Choroid plexus epithelial cell (primary cell): Measurements from ENCODE around the gene MATN1.
A peak's percentile ranks its signal among the peaks of the same experiment; 100 is the strongest.

Source experiments
- DNase-seq: peaks from one replicate; pipeline ENCODE4 v3.0.0-alpha.2; 2010; ENCODE audit warnings: low read depth
- H3K4me3 ChIP-seq: 2 replicates; pipeline ENCODE4 v1.5.1; 2011; ENCODE audit warnings: low read depth, mild to moderate bottlenecking, control low read depth, low read length, moderate library complexity
- TF ChIP-seq, protein P1 (sequence below): conservative IDR thresholded peaks from 2 replicates; pipeline ENCODE4 v1.5.1; 2011; ENCODE audit warnings: low read depth, mild to moderate bottlenecking, control low read depth, inconsistent platforms, low read length, moderate library complexity

The MATN1 gene

DNA sequence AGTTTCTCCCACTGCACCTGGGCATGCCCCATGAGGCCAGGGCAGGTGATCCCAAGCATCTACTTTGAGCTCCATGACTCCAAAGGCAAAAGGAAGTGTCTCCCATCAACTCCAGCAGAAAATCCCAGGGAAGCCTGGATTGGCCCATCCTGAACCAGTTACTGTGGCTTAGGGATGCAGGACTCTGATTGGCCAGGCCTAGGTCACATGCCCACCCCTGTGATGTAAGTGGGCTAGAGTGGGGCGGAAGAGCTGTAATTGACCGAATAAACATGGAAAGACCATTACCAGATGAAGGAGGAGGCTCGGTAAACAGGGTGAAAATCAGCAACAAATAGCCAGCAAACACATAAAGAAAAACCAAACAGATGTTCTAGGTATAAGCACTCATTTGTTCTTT lies 45.2 kb downstream of the MATN1 start:
- H3K4me3 ChIP-seq = no peak overlapping the region
- no peak for DNase-seq
- TF ChIP-seq, protein P1, sequence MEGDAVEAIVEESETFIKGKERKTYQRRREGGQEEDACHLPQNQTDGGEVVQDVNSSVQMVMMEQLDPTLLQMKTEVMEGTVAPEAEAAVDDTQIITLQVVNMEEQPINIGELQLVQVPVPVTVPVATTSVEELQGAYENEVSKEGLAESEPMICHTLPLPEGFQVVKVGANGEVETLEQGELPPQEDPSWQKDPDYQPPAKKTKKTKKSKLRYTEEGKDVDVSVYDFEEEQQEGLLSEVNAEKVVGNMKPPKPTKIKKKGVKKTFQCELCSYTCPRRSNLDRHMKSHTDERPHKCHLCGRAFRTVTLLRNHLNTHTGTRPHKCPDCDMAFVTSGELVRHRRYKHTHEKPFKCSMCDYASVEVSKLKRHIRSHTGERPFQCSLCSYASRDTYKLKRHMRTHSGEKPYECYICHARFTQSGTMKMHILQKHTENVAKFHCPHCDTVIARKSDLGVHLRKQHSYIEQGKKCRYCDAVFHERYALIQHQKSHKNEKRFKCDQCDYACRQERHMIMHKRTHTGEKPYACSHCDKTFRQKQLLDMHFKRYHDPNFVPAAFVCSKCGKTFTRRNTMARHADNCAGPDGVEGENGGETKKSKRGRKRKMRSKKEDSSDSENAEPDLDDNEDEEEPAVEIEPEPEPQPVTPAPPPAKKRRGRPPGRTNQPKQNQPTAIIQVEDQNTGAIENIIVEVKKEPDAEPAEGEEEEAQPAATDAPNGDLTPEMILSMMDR = no peak

DNA sequence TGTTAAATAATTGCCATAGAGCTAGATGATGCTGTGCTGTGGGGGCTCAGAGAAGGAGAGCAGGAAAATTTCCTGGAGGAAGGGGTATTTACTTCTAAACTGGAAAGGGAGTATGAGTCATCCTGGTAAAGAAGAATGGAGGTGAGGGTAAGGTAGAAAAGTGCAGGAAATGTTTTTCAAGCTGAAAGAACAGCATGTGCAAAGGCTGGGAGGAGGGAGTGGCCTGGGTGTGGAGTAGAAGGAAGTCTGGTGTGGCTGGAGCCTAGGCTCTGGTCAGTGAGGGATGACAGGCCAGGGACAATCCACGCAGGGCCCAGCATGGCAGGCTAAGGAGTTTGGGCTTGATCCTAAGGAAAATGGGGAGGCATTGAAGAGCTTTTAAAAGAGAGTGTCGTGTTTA lies 45.9 kb downstream of the MATN1 start:
- H3K4me3 ChIP-seq = no peak overlapping the region
- TF ChIP-seq, protein P1 = no peak
- no peak for DNase-seq

DNA sequence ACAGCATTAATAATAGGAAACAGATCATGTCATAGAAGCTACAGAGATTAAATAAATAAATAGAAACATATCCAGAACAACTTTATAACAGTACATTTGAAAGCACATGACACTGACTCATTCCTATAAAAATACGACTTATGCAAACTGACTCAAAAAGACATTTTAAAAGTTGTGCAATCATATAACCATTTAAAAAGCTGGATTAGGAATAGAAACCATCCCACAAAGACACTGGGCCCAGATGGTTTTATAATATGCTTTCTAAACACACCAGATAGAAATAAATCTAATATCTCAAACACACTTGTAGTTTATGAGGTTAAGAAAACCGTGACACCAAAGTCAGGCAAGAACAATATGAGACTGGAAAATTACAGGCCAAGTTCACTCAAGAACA lies 47.6 kb downstream of the MATN1 start:
- peak; percentile 66 for DNase-seq
- H3K4me3 ChIP-seq = no peak overlapping the region
- TF ChIP-seq, protein P1 = no peak

DNA sequence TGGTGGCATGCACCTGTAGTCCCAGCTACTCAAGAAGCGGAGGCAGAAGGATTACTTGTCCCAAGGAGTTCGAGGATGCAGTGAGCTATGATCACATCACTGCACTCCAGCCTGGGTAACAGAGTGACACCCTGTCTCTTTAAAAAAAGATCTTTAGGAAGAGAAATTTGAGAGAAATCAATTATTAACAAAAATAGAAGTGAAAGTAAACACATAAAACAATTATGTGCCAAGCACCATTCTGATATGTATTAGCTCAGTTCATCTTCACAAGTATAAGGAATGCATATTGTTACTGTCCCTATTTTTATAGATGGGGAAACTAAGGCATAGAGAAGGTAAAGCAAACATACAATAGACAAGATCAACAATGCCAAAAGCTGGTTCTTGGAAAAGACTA lies 48.1 kb downstream of the MATN1 start:
- no peak for DNase-seq
- H3K4me3 ChIP-seq = no peak overlapping the region
- TF ChIP-seq, protein P1 = no peak

DNA sequence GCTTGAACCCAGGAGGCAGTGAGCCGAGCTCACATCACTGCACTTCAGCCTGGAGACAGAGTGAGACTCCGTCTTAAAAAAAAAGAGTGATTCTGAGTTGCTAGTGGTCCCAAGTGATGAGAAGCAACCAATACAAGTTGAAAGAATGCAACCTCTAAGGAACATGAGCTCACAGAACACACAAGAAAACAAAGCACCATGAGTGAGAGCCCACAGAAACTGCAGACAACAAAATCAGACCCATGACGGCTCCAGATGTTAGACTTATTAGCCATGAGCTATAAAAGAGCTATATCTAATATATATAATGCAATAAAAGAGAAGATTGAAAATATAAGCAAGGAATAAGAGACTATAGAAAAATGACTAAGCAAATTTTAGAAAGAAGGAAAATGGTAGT lies 50.0 kb downstream of the MATN1 start:
- TF ChIP-seq, protein P1 = no peak
- no peak overlapping the region for H3K4me3 ChIP-seq
- no peak for DNase-seq

DNA sequence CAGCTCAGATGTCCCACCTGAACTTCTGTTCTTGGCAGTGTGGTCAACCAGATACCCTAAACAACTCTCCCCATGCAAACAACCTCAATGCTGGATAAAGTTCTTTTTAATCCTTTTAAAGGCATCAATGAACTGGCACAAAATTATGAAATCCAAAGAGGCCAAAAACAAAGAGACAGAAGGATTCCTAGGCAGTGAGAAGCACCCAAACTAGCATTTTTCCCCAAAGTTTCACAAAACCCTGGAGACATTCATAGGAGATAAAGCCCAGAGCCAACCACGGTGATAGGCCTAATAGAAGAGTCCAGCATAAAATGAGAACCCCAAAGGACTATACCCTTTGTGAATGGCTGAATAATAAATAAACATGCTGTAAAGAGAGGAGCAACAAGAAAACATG lies 50.7 kb downstream of the MATN1 start:
- TF ChIP-seq, protein P1 = no peak
- no peak for DNase-seq

DNA sequence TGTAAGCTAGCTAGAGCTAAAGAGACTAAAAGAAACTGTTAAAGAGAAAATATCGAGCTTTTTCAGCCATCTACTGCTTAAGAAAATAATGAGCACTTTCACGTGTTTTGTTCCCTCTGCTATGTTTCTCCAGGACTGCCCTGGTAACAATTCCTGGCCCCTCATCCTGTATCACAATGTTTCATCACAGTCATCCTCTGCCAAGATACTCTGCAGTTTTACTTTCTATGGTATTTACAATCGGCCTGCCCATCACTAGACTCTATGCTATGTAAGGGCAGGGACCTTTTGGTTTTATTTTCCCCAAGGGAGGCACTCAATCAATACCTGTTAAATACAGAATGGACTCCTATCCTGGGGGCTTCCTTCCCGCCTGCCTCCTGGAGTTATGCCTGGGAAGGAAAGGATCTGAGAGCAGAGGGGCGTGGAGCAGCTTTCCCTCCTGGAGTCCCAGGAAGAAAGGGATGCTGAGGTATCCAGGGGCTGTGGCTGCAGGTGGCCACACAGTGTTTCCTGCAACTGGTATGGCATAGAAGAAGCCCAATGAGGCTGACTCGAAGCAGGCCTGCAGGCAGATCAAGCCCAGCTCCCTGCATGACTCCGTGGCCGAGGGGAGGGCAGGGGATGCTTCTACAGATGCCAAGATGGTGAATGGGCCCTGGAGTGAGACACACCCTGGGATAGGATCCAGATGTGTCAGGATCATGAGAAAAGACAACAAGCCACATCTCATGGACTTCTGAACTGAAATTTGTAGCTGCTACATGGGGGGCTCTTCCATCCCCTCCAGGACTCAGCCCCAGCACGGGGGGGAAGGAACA lies 52.9 kb downstream of the MATN1 start:
- TF ChIP-seq, protein P1 = no peak
- DNase-seq = peak; percentile 65
- H3K4me3 ChIP-seq = no peak overlapping the region

More for the DNA sequence above, 50.7 kb downstream of the MATN1 start:
- no peak overlapping the region for H3K4me3 ChIP-seq
